Body of pancreas (tissue), 4 donors: Measurements from ENCODE around the gene TUBA3D. TPM values are rescaled to one million over a fixed set of nuclear protein-coding genes. Genes with fewer than 3 reads are reported as not detected.
"Not testable (repeated sequence)": the region's sequence is repeated elsewhere in the genome, so short reads cannot be mapped to it uniquely, and the experiment has no call there.

Experiments
- ATAC-seq: fragments of 150-250 bp; one replicate; pipeline ENCODE4 v1.9.1; 2016
- DNase-seq, 4 donors: peaks; one replicate each; pipeline ENCODE4 v3.0.0-alpha.2; 2019
- H3K27ac ChIP-seq, 4 donors: fragments of 200-600 bp; sonication (generic); 1 replicate in 3 of 4; 2 replicates in 1 of 4; pipeline versions ENCODE4 v1.5.1 to v1.6.1; 2016 to 2019; ENCODE audit warnings: mild to moderate bottlenecking in 1 of 4, mixed read lengths in 1 of 4, moderate library complexity in 1 of 4
- H3K27me3 ChIP-seq, 2 donors: fragments of 200-600 bp; sonication (generic); one replicate each; pipeline ENCODE4 v1.6.0; 2016; ENCODE audit warnings: mild to moderate bottlenecking in 1 of 2
- H3K36me3 ChIP-seq, 2 donors: fragments of 200-600 bp; sonication (generic); replicated peaks in 1 of 2; 2 replicates each; pipeline ENCODE4 v1.5.1; 2016; ENCODE audit warnings: low read depth in 2 of 2; ENCODE audit not compliant: insufficient read depth in 1 of 2
- H3K4me1 ChIP-seq: fragments of 200-600 bp; sonication (generic); one replicate; pipeline ENCODE4 v1.6.0; 2016
- H3K4me3 ChIP-seq, 2 donors: fragments of 200-600 bp; sonication (generic); 1 replicate in 1 of 2; 2 replicates in 1 of 2; pipeline ENCODE4 v1.5.1; 2016 to 2019
- H3K9me3 ChIP-seq, 3 donors: fragments of 200-600 bp; sonication (generic); 1 replicate in 2 of 3; 2 replicates in 1 of 3; pipeline ENCODE4 v1.5.1; 2016
- POLR2A ChIP-seq, 3 donors: fragments of 450-650 bp; IDR thresholded peaks; one replicate each; pipeline ENCODE4 v1.6.1; 2016; ENCODE audit warnings: antibody characterized with exemption in 3 of 3, mild to moderate bottlenecking in 2 of 3
- WGBS, 2 donors: methylation state at CpG; one replicate each; pipeline ENCODE4 v1.1.5; 2017; 5-methylcytosine and 5-hydroxymethylcytosine counted together
- intact Hi-C: fragments of 100-400 bp; cut with DNase I; formaldehyde crosslinking; loops from one replicate; pipeline ENCODE4 v1.15.1; 2023
- total RNA-seq, 2 donors: library from RNA; depleted of rRNA; stranded (reverse); fragments of >200 nt; gene quantifications; one replicate each; pipeline ENCODE4 v1.1.0, GENCODE V29; 2016
- TF ChIP-seq, protein P1 (sequence below), 7 experiments: fragments of 450-650 bp in 4 of 7; fragments of 200-600 bp in 3 of 7; sonication (generic) in 3 of 7; IDR thresholded peaks; one replicate each; pipeline ENCODE4 v1.5.1; 2016 to 2019; ENCODE audit warnings: antibody characterized with exemption in 7 of 7

TUBA3D gene
- total RNA-seq, 2 donors from 2014 or later, result not detected

DNA sequence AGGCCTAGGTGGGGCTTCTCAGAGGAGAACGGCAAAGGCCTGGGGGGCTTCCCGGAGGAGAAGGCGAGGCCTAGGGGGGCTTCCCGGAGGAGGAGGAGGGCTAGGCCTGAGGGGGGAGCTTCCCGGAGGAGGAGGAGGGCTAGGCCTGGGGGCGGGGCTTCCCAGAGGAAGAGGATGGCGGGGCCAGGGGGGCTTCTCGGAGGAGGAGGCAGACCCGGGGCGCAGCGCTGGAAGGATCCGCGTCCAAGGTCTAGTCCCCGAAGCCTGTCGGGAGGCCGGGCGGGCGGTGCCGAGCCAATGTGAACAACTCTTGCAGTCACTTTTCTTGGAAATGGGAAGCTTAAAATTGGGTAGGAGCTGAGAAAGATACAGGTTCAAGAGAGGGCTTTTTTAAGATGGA, 30.0 kb upstream of the TUBA3D start:
- 80 to 91% methylated on average over 15 to 19 of the region's 19 CpGs for WGBS, 2 donors
- TF ChIP-seq POLR2A (IDR thresholded peaks at IDR 0.05), result no peak
- TF ChIP-seq, protein P1, sequence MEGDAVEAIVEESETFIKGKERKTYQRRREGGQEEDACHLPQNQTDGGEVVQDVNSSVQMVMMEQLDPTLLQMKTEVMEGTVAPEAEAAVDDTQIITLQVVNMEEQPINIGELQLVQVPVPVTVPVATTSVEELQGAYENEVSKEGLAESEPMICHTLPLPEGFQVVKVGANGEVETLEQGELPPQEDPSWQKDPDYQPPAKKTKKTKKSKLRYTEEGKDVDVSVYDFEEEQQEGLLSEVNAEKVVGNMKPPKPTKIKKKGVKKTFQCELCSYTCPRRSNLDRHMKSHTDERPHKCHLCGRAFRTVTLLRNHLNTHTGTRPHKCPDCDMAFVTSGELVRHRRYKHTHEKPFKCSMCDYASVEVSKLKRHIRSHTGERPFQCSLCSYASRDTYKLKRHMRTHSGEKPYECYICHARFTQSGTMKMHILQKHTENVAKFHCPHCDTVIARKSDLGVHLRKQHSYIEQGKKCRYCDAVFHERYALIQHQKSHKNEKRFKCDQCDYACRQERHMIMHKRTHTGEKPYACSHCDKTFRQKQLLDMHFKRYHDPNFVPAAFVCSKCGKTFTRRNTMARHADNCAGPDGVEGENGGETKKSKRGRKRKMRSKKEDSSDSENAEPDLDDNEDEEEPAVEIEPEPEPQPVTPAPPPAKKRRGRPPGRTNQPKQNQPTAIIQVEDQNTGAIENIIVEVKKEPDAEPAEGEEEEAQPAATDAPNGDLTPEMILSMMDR (IDR thresholded peaks at IDR 0.05), result no peak
- intact Hi-C loops, result no loop called here

DNA sequence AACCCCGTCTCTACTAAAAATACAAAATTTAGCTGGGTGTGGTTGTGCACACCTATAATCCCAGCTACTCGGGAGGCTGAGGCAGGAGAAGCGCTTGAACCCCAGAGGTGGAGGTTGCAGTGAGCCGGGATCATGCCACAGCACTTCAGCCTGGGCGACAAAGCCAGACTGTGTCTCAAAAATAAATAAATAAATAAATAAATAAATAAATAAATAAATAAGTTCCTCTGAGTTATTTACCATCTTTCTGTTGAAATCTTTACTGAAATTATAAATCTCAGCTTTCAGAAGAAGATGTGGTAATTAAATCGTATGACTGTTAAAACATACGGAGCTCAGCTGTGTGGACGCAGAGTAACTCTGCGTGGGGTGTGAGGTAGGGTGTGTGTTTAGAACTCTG, 27.9 kb upstream of the TUBA3D start:
- DNase-seq, intact Hi-C loops, H3K9me3 ChIP-seq, ATAC-seq, H3K36me3 ChIP-seq, H3K27ac ChIP-seq, H3K4me3 ChIP-seq, H3K27me3 ChIP-seq, H3K4me1 ChIP-seq: not testable (repeated sequence)
- WGBS, 2 donors, result 75 to 76% methylated on average over 9 of the region's 9 CpGs

More for the DNA sequence above, 30.0 kb upstream of the TUBA3D start:
- H3K27ac ChIP-seq, result no peak overlapping the region
- H3K4me3 ChIP-seq, result no peak overlapping the region
- no peaks in the 10 kb centered on the region for H3K36me3 ChIP-seq
- no peaks in the 10 kb centered on the region for H3K27me3 ChIP-seq
- ATAC-seq (no peak), DNase-seq (no peak)
- H3K9me3 ChIP-seq, result no peaks in the 10 kb centered on the region
- H3K4me1 ChIP-seq, result no peaks in the 10 kb centered on the region

DNA sequence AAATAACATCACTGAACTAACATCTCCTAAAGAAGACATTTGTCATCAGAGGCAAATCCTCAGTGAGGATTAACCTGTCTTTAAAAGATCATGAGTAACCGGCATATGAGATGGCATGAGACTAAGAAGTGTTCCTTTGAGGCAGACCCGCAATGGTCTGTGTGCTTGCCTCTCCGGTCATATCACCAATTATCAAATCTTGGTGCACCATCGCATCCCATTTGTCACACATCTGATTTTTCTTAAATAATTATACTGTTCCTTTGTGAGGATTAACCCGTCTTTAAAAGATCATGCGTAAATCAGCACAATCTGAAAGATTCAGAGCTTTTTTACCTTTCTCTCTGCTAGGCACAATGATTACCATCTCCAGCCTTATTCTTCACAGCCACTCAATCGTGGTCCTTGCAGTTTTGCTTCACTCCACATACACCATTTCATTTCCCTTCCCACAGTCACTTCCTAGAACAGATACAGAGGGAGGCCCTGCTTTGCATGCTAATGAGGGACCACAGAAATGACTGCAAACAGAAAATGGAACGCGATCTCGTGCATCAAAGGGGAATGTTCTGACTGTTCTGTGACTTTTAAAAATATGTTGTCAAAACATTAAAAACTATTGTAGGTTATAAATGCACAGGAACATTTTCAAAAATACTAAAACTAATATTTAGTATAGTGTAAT, 24.5 kb upstream of the TUBA3D start:
- not testable (repeated sequence) for H3K27ac ChIP-seq

DNA sequence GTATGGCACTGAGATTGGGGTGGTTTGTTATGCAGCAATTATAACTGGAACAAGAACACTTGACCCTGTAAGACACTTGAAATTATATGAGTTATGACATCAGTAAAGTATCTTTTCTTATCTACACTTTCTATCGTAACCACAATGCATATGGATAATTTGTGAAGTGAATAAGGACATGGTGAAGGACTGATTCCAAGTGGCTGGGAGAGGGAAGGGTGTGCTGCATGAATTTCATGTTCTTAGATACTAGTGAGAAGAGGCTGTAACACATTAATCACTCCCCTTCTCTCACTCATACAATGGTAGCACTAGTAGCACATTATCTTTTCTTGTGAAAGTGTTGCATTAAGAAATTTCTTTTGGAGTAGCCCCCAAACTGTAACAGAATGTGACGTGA, 21.0 kb upstream of the TUBA3D start:
- H3K27ac ChIP-seq, DNase-seq, H3K9me3 ChIP-seq, H3K4me3 ChIP-seq, intact Hi-C loops, H3K36me3 ChIP-seq, ATAC-seq, H3K4me1 ChIP-seq, H3K27me3 ChIP-seq: not testable (repeated sequence)
- 50 to 52% methylated on average over 1 to 2 of the region's 2 CpGs for WGBS, 2 donors

More for the DNA sequence above, 24.5 kb upstream of the TUBA3D start:
- H3K4me1 ChIP-seq, H3K9me3 ChIP-seq, H3K27me3 ChIP-seq, H3K36me3 ChIP-seq, ATAC-seq, DNase-seq, intact Hi-C loops, H3K4me3 ChIP-seq: not testable (repeated sequence)
- WGBS, 2 donors, result 47 to 58% methylated on average over 10 of the region's 10 CpGs

DNA sequence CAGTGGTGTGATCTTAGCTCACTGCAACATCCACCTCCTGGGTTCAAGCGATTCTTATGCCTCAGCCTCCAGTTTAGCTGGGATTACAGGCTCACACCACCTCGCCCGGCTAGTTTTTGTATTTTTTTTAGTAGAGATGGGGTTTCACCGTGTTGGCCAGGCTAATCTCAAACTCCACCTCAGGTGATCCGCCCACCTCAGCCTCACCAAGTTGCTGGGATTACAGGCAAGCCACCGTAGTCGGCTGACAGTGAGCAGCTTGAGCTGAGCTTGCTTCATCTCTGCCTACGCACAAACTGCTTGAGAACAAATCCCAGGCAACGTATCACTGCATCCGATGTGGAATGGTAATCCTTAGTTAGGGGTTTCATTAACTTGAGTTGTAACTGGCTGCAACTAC, 8.2 kb upstream of the TUBA3D start:
- H3K9me3 ChIP-seq, H3K27me3 ChIP-seq, intact Hi-C loops, H3K36me3 ChIP-seq, H3K4me1 ChIP-seq, H3K27ac ChIP-seq, ATAC-seq, H3K4me3 ChIP-seq, DNase-seq: not testable (repeated sequence)
- 84 to 90% methylated on average over 8 to 10 of the region's 10 CpGs for WGBS, 2 donors

DNA sequence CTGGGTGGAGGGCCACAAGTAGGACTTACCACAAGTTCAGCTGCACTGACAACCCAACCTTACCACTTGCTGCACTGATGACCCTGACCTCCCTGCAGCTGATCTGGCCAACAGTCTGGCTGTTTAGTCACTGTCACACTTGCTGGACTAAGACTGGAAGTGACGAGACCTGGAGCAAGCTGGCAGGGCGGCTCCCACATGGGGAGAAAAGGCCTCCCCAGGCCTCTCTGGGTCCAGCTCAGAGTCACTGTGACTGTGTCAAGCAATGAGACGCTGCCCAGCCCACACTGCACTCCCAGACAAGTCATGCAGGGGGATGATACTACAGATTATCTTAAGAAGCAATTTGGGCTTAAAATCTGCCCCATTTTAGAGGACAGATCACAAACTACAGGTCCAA, 5.0 kb upstream of the TUBA3D start:
- intact Hi-C loops, H3K36me3 ChIP-seq, H3K27ac ChIP-seq, DNase-seq, H3K9me3 ChIP-seq, H3K4me1 ChIP-seq, H3K27me3 ChIP-seq, ATAC-seq, H3K4me3 ChIP-seq: not testable (repeated sequence)
- 63% methylated on average over 2 of the region's 3 CpGs; no CpG with 5 or more reads in 1 of the 2 donors for WGBS, 2 donors

DNA sequence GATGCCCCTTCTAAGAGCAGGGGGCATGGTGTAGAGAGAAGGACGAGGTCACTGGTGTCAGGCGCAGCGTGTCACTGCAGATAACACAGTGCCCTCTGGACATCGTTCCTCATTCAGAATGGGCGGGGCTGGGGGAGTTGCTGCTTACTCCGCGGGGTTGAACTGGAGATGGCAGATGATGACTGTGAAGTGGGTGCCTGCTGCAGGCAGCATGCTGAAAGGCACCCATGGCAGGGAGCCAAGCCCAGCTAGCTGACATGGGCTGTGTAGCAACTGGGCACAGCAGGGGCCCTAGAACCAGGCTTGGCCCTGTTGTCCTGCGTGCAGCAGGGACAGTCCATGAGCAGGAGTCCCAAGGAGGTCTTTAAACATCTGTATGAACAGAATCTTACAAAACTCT, 4.3 kb upstream of the TUBA3D start:
- H3K4me3 ChIP-seq, H3K36me3 ChIP-seq, DNase-seq, ATAC-seq, H3K27me3 ChIP-seq, H3K9me3 ChIP-seq, H3K4me1 ChIP-seq, H3K27ac ChIP-seq, intact Hi-C loops: not testable (repeated sequence)
- 67 to 90% methylated on average over 1 to 3 of the region's 8 CpGs for WGBS, 2 donors

DNA sequence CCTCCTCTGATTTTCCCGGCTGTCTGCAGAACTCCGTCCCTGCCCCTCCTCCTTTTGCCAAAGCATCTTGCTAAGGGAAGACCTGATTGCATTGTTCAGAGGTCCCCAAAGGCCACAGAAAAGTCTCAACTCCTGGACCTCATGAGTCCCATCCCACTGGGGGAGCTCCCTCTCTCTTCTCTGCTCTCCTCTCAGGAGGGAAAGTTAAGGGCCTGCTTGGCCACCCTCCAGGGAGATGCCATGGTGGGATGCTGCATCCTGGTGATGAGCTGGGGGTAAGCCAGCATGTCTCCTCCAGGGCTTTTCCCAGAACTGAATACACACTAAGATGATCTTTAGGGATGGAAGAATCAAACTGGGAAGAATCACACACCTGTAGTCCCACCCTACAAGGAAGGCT, 2.7 kb upstream of the TUBA3D start:
- H3K27me3 ChIP-seq, ATAC-seq, H3K4me1 ChIP-seq, H3K9me3 ChIP-seq, H3K27ac ChIP-seq, H3K4me3 ChIP-seq, intact Hi-C loops, H3K36me3 ChIP-seq, DNase-seq: not testable (repeated sequence)
- WGBS, 2 donors, result 88 to 90% methylated on average over 2 of the region's 2 CpGs

DNA sequence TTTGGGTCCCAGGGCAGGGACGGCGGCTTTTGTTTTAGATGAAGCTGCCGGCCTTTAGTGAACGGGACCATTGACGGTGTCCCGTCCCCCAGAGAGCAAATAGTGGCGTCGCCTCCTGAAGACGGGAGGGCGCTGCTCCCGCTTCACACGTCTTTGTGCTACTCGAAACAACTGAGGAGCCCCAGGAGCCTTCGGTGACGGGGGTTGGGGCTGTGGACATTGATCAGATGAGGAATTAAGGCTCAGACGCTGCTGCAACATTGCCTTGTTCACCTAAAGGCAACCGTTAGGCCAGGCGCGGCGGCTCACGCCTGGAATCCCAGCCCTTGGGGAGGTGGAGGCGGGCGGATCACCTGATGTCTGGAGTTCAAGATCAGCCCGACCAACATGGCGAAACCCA, 444 bp downstream of the TUBA3D start:
- H3K27me3 ChIP-seq, intact Hi-C loops, H3K4me1 ChIP-seq, H3K4me3 ChIP-seq, H3K27ac ChIP-seq, ATAC-seq, H3K36me3 ChIP-seq, DNase-seq, H3K9me3 ChIP-seq: not testable (repeated sequence)
- WGBS, 2 donors, result 94 to 99% methylated on average over 22 to 25 of the region's 25 CpGs

DNA sequence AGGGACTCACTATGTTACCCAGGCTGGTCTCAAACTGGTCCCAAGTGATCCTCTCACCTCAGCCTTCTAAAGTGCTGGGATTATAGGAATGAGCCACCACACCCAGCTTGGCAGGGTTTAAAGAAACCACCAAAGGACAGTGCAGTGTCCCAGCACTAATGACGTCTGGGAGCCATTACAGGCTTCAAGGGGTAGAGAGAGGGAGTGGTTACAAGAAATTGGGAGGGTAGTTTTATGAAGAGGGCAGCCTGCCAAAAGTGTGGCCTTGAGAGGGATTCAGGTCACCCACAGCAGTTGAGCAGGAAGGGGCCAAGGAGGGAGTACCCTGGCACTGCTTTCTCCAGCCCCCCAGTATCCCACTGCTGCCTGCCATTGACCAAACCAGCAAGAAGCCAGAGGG, 1.3 kb downstream of the TUBA3D start:
- H3K27me3 ChIP-seq, DNase-seq, H3K4me1 ChIP-seq, ATAC-seq, H3K9me3 ChIP-seq, H3K36me3 ChIP-seq, H3K4me3 ChIP-seq, intact Hi-C loops, H3K27ac ChIP-seq: not testable (repeated sequence)
- 50 to 58% methylated on average over 1 of the region's 1 CpG for WGBS, 2 donors

DNA sequence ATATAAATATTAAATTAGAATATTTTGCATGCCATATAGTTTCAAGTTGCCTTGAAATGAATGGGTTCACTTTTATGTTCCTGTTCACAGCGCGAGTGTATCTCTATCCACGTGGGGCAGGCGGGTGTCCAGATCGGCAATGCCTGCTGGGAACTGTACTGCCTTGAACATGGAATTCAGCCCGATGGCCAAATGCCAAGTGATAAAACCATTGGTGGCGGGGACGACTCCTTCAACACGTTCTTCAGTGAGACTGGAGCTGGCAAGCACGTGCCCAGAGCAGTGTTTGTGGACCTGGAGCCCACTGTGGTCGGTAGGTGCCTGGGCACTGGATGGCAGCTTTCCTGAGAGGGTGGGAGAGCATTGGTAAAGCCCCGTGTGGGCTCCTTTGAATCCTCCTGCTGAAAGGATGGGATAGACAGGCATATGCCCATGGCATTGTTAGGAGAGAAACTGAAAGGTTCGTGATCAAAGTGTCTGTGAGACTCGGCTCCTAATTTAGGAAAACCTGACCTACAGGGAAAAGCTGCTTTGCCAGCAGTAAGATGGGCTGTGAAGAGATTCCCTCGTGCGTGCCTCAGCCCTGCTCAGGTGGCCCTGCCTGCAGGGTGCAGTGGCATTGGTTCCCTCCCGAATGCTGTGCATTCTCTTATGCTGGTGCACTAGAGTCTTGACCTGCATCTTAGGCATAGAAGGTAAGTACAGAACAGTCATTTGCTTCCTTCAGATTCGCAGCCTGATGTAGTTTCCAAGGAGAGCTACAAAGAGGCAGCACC, 2.3 kb downstream of the TUBA3D start:
- H3K27me3 ChIP-seq, H3K27ac ChIP-seq, H3K4me3 ChIP-seq, intact Hi-C loops, H3K36me3 ChIP-seq, H3K9me3 ChIP-seq, H3K4me1 ChIP-seq: not testable (repeated sequence)
- DNase-seq (peak; percentile 66 to 82 (median 72)), ATAC-seq (peak; percentile 68)
- WGBS, 2 donors, result 51 to 61% methylated on average over 9 to 15 of the region's 18 CpGs
